Measurements from ENCODE around the gene C14orf132. TPM values are rescaled to one million over a fixed set of nuclear protein-coding genes. Genes with fewer than 3 reads are reported as not detected.

C14orf132 gene
- total RNA-seq, 1 donor from 2014 or later, result 12.0 TPM

DNA sequence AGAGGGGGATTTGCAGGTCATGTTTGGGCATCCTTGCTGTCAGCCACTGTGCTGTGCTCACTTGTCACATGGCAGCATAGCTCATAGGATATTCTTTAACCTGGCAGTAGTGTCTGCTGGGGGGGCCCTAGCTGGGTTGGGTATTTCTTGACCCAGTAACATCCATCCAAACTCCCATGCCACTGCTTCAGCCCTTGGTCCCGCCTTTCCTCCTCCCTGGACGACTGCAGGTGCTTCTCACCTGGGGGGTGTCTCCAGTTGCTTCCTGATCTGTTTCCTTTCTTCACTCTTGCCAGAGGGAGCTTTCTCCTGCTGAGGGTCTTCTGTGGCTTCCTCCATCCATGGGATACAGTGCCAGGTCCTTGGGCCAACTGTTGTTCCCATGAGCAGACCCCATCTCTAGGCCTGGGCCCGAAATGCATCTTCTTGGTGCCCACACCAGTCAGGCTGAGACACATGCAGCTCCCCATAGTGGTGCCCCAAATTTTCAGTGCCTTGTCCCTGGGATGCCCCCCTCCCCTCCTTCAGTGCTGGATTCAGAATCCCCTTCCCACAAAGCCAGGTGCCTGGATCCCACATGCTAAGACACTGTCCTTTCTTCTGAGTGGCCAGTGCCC is 20.5 kb downstream of the C14orf132 start:
- intact Hi-C loops (cut with DNase I), result no loop called here
- no peak overlapping the region for H3K4me3 ChIP-seq
- H3K27me3 ChIP-seq, result no peaks in the 10 kb centered on the region
- H3K9me3 ChIP-seq, result no peaks in the 10 kb centered on the region
- H3K4me1 ChIP-seq, result peaks cover 18% of the 10 kb centered on the region
- TF ChIP-seq, protein P1, sequence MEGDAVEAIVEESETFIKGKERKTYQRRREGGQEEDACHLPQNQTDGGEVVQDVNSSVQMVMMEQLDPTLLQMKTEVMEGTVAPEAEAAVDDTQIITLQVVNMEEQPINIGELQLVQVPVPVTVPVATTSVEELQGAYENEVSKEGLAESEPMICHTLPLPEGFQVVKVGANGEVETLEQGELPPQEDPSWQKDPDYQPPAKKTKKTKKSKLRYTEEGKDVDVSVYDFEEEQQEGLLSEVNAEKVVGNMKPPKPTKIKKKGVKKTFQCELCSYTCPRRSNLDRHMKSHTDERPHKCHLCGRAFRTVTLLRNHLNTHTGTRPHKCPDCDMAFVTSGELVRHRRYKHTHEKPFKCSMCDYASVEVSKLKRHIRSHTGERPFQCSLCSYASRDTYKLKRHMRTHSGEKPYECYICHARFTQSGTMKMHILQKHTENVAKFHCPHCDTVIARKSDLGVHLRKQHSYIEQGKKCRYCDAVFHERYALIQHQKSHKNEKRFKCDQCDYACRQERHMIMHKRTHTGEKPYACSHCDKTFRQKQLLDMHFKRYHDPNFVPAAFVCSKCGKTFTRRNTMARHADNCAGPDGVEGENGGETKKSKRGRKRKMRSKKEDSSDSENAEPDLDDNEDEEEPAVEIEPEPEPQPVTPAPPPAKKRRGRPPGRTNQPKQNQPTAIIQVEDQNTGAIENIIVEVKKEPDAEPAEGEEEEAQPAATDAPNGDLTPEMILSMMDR (IDR thresholded peaks at IDR 0.05), result no peak
- TF ChIP-seq POLR2AphosphoS5 (IDR thresholded peaks at IDR 0.05; ENCODE audit: insufficient read depth in 1 of 2, low read depth in 1 of 2) (no peak), POLR2A (IDR thresholded peaks at IDR 0.05) (no peak)
- H3K36me3 ChIP-seq, result no peaks in the 10 kb centered on the region
- no peak overlapping the region for H3K27ac ChIP-seq
- no peak for DNase-seq (ENCODE audit: extremely low spot score in 2 of 2)

- Histone ChIP-seq H3K9me3 (no peaks in the 10 kb centered on the region), H3K36me3 (no peaks in the 10 kb centered on the region), H3K27ac (no peak overlapping the region), H3K27me3 (no peaks in the 10 kb centered on the region), H3K4me1 (peaks cover 11% of the 10 kb centered on the region), H3K4me3 (no peak overlapping the region)
- no peak for DNase-seq (ENCODE audit: extremely low spot score in 2 of 2)
- TF ChIP-seq, protein P1 (IDR thresholded peaks at IDR 0.05), result no peak
- TF ChIP-seq POLR2A (IDR thresholded peaks at IDR 0.05), result no peak
- no peak for TF ChIP-seq POLR2AphosphoS5 (IDR thresholded peaks at IDR 0.05; ENCODE audit: insufficient read depth in 1 of 2, low read depth in 1 of 2)
- intact Hi-C loops (cut with DNase I), result no loop called here
Observed at GRCh38 chr14:96060186-96060933, 21.2 kb downstream of the C14orf132 start.

DNA sequence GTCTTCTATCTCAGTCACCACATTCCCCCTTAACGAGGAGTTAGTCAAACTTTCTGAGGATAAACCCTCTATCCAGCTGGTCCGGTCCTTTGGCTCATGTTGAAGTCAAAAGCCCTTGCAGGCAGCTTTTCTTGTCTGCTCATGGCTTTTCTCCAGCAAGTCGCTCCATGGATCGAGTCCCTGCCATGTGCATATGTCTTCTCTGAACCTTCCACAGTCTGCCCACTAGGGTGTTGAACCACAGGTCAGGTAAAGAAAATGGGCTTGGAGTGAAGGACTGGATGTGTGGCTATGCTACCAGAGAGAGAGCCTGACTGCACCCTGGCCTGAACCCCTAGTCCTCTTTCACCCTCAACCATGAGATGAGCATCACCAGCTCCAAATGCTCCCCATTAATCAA is 22.8 kb downstream of the C14orf132 start:
- Histone ChIP-seq H3K4me3 (no peak overlapping the region), H3K9me3 (no peaks in the 10 kb centered on the region), H3K27me3 (no peaks in the 10 kb centered on the region), H3K27ac (no peak overlapping the region), H3K4me1 (peaks cover 8% of the 10 kb centered on the region), H3K36me3 (no peaks in the 10 kb centered on the region)
- TF ChIP-seq, protein P1 (IDR thresholded peaks at IDR 0.05), result no peak
- no peak for TF ChIP-seq POLR2AphosphoS5 (IDR thresholded peaks at IDR 0.05; ENCODE audit: insufficient read depth in 1 of 2, low read depth in 1 of 2)
- no peak for TF ChIP-seq POLR2A (IDR thresholded peaks at IDR 0.05)
- DNase-seq (ENCODE audit: extremely low spot score in 2 of 2), result no peak
- intact Hi-C loops (cut with DNase I), result no loop called here

DNA sequence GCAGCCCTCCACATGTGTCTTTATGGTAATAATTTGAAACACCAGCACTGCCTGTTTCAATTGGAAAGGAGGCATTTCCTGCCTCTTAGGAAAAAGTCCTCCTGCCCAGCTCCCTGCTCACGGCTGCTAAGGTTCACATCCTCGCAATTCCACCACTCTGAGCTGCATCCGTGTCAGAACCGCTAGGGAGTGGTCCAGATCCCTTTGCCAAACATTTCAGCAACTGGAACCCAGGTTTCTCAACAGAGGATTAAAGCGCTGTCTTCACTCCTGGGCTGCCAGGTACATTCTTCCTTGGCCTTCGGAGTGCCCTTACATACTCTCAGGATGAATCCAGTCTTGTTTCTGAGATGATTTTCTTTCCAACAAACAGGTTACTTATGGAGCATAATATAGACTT is 23.3 kb downstream of the C14orf132 start:
- TF ChIP-seq, protein P1 (IDR thresholded peaks at IDR 0.05), result no peak
- TF ChIP-seq POLR2A (IDR thresholded peaks at IDR 0.05), result no peak
- DNase-seq (ENCODE audit: extremely low spot score in 2 of 2), result no peak
- intact Hi-C loops (cut with DNase I), result no loop called here
- H3K9me3 ChIP-seq, result no peaks in the 10 kb centered on the region
- no peak overlapping the region for H3K4me3 ChIP-seq
- H3K27ac ChIP-seq, result no peak overlapping the region
- no peaks in the 10 kb centered on the region for H3K27me3 ChIP-seq
- no peaks in the 10 kb centered on the region for H3K36me3 ChIP-seq
- H3K4me1 ChIP-seq, result peaks cover 8% of the 10 kb centered on the region

DNA sequence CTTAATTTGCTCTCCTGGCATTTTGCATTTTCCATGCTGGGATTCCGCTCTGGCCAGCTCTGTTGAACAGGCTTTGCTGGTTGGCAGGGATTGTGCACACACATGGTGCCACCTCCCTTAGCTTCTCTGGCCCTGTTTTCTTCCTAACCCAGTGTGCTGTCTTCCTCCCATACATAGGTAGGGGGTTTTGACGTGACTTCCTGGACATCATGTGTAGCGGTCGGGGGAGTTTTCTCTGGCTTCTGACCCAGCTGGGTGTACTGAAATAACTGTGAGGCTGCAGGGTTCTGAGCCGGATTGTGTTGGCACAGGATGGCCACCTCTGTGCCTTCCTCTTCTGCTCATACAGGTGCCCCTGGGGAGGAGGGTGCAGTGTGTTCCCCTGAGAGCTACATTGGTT is 25.7 kb downstream of the C14orf132 start:
- Histone ChIP-seq H3K4me1 (peaks cover 8% of the 10 kb centered on the region), H3K27ac (no peak overlapping the region), H3K36me3 (no peaks in the 10 kb centered on the region), H3K27me3 (no peaks in the 10 kb centered on the region), H3K9me3 (no peaks in the 10 kb centered on the region), H3K4me3 (no peak overlapping the region)
- no peak for DNase-seq (ENCODE audit: extremely low spot score in 2 of 2)
- intact Hi-C loops (cut with DNase I), result no loop called here
- TF ChIP-seq POLR2AphosphoS5 (IDR thresholded peaks at IDR 0.05; ENCODE audit: insufficient read depth in 1 of 2, low read depth in 1 of 2) (no peak), POLR2A (IDR thresholded peaks at IDR 0.05) (no peak)
- TF ChIP-seq, protein P1 (IDR thresholded peaks at IDR 0.05), result no peak
